Fibroblast of mammary gland (primary cell): Measurements from ENCODE around the gene BASP1.

Experiments
- DNase-seq: peaks from one replicate; pipeline ENCODE4 v3.0.0-alpha.2; 2010; ENCODE audit warnings: low read depth
- H3K4me3 ChIP-seq: 2 replicates; pipeline ENCODE4 v1.5.1; 2011; ENCODE audit warnings: low read depth, mild to moderate bottlenecking, low read length, moderate library complexity; ENCODE audit not compliant: control insufficient read depth
- TF ChIP-seq, protein P1 (sequence below): conservative IDR thresholded peaks from 2 replicates; pipeline ENCODE4 v1.5.1; 2011; ENCODE audit warnings: low read depth, low read length, inconsistent platforms; ENCODE audit not compliant: control insufficient read depth, insufficient read depth

BASP1 gene

DNA sequence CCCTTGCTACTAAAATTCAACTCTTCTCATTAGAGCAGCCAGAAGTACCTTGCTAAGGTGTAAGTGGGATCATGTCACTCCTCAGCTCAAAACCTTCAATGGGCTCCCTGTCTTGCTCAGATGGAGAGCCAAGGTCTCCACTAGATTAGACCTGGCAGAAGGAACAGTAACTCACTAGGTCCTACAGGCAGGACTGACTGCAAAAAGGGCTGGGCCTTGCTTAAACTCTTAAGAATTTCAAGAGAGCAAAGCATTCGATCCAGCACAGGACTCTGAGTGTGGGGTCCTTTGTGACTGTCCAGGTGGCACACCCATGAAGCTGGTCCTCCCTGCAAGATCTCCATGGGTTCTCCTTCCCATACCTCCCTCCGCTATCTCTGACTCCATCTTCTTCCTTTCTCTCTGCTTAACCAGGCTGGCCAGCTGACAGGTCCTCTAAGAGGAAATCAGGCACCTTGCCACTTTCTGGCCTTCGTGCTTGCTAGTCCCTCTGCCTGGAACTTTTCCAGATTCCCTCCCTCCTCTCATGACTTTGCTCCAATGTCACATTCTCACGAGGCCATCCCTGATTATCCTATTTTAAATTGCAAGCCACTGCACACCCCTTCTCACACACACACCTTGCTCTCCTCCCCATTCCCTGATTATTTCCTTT is 70.2 kb downstream of the BASP1 start:
- TF ChIP-seq, protein P1, sequence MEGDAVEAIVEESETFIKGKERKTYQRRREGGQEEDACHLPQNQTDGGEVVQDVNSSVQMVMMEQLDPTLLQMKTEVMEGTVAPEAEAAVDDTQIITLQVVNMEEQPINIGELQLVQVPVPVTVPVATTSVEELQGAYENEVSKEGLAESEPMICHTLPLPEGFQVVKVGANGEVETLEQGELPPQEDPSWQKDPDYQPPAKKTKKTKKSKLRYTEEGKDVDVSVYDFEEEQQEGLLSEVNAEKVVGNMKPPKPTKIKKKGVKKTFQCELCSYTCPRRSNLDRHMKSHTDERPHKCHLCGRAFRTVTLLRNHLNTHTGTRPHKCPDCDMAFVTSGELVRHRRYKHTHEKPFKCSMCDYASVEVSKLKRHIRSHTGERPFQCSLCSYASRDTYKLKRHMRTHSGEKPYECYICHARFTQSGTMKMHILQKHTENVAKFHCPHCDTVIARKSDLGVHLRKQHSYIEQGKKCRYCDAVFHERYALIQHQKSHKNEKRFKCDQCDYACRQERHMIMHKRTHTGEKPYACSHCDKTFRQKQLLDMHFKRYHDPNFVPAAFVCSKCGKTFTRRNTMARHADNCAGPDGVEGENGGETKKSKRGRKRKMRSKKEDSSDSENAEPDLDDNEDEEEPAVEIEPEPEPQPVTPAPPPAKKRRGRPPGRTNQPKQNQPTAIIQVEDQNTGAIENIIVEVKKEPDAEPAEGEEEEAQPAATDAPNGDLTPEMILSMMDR, result no peak
- H3K4me3 ChIP-seq, result no peak overlapping the region
- DNase-seq, result no peak

DNA sequence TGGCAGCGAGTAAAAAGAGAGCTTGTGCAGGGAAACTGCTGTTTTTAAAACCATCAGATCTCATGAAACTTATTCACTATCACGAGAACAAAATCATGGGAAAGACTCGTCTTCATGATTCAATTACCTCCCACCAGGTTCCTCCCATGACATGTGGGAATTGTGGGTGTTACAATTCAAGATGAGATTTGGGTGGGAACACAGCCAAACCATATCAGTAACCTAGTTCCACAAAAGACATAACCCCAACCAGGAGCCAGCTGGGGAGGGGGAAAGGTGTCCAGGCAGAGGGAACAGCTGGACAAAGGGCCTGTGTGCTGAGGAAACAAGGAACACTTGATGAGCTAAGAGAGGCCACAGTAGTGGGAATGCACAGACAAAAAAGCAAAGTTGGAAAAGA is 71.1 kb downstream of the BASP1 start:
- no peak overlapping the region for H3K4me3 ChIP-seq
- TF ChIP-seq, protein P1, result no peak
- no peak for DNase-seq

DNA sequence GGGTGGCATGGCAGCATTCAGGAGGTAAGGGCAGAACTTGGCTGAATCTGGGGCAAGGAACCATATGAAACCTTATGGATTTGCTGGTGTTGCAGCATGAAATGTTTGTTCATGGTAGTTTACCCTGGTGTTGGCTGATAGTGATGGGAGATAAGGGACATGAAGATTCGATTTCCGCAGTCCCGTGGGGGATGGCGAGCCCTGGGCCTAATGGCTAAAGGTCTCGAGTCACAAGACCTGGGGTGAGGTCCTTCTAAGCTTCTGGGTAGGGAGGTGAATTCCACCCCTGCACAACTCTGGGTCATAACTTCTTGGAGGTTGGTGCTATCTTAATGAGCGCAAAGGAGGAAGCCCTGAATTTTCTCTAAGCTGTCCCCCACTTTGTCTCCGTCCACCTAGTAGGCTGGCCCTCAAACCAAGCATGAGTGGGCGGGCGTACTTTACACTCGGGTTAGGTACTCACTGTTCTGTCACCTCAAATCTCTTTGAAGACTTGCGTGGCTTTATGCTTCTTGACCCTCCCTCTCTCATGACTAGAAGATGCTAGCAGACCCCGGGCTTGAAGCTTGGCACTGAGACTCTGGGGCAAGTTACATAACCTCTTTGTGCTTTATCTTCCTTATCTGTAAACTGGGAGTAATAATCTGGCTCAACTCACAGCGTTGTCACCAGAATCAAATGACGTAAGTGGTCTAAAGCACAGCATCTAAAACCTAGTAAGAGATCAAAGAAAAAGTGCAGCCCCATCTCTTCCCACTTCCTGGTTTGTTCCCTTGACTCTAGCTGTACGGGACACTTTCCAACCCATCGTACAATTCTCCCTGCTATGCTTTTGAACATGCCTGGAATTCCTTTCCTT is 72.5 kb downstream of the BASP1 start:
- no peak overlapping the region for H3K4me3 ChIP-seq
- TF ChIP-seq, protein P1, result no peak
- DNase-seq, result no peak

- TF ChIP-seq, protein P1, result no peak
- H3K4me3 ChIP-seq, result no peak overlapping the region
- no peak for DNase-seq
Observed at GRCh38 chr5:17290540-17290974, 73.1 kb downstream of the BASP1 start.

- DNase-seq, result no peak
- TF ChIP-seq, protein P1, result no peak
- no peak overlapping the region for H3K4me3 ChIP-seq
Observed at GRCh38 chr5:17292434-17293015, 75.1 kb downstream of the BASP1 start.

GRCh38 chr5:17294639-17295311 is 77.3 kb downstream of the BASP1 start:
- H3K4me3 ChIP-seq, result no peak overlapping the region
- DNase-seq, result no peak
- TF ChIP-seq, protein P1, result no peak
